Fibroblast of the aortic adventitia (primary cell): ENCODE results near the gene JAK1. TPM values are rescaled to one million over a fixed set of nuclear protein-coding genes. Genes with fewer than 3 reads are reported as not detected.
A peak's percentile ranks its signal among the peaks of the same experiment; 100 is the strongest.
"Not testable (repeated sequence)": the region's sequence is repeated elsewhere in the genome, so short reads cannot be mapped to it uniquely, and the experiment has no call there.

Experiments used
- DNase-seq: peaks from one replicate; pipeline ENCODE4 v3.0.0-alpha.2; 2010; ENCODE audit warnings: low read depth
- H3K4me3 ChIP-seq: 2 replicates; pipeline ENCODE4 v1.5.1; 2011; ENCODE audit warnings: low read depth, mild to moderate bottlenecking, control low read depth, low read length, moderate library complexity
- CTCF ChIP-seq: IDR thresholded peaks from 2 replicates; pipeline ENCODE4 v1.5.1; 2011; ENCODE audit warnings: mild to moderate bottlenecking, low read length, control low read depth, inconsistent platforms; ENCODE audit not compliant: insufficient read depth
- total RNA-seq: library from RNA; depleted of rRNA; stranded (reverse); fragments of >200 nt; gene quantifications from 2 replicates; pipeline ENCODE4 v1.2.3, GENCODE V29; 2012; ENCODE audit warnings: low replicate concordance

Gene JAK1
- total RNA-seq, 1 donor, result 159 TPM

DNA sequence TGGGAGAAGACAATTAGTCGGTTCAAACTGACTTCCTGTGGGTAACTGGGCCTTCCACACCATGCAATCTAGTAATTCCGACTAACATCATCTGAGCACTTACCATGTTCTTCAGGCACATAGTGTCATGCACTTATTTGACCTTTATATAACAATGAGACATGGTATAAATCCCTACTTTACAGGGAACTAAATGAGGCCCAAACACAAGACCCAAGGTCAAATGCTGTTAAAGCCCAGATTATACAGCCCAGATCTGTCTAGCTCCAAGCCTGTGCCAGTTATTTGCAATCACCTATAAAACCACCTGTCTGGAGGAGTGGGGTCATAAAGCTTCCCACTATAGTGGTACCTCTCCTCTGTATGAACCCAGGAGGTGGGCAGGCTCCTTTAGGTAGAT is 40.8 kb downstream of the JAK1 start:
- H3K4me3 ChIP-seq, result no peak overlapping the region
- TF ChIP-seq CTCF, result no peak
- DNase-seq, result no peak

DNA sequence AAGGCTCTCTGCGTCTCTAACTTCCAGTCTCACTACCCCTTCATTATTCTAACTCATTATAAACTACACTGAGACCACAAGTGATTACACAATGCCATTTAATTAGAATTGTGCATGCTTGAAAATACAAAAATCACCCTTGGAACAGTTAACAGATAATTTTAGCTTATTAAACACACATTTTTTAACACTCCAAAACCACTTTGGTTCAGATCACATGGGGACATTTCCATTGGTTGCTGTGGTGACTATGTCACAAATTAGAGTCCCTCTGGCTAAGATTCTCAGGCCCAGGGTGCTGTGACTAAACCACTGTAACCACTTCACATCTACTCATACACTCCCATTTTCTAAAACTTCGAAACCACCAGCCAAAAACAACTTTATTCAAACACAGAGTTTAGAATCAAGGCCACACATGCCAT is 43.0 kb downstream of the JAK1 start:
- no peak overlapping the region for H3K4me3 ChIP-seq
- no peak for TF ChIP-seq CTCF
- DNase-seq, result peak; percentile 40

DNA sequence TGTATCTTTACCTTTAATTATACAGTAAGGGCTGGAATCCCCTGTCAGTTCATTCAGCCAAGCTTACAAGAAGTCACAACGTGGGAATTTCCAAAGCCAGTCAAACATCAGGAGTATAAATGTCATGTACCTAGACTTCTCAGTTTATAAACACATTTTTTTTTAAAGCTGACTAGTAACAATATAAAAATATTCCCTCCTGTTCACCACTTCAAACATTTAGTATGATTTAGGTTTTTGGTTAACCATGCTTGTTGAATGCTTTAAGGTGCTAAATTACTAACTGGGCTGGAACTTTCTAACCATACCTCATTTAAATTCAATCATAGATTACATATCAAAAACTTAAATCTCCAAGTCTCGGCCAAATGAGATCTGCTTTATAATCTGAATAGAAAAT is 44.0 kb downstream of the JAK1 start:
- no peak for TF ChIP-seq CTCF
- H3K4me3 ChIP-seq, result no peak overlapping the region
- DNase-seq, result no peak

DNA sequence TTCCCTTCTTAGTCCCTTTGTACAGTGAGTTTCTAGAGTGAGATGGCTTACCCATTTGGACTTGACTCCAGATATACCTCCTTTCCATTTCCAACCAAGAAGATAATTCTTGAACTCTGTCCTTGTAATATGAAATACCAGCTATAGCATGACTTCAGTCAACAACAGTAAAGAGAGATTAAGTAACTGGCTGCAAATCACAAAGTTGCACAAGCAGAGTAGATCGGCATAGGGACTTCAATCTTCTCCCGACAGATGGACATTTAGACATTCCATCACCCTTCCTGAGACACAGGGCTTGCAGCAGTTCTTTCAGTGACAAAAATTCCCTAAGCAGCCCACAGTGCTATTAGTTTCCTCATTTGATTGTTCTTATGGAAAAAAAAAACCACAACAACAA is 44.6 kb downstream of the JAK1 start:
- no peak for DNase-seq
- no peak overlapping the region for H3K4me3 ChIP-seq
- no peak for TF ChIP-seq CTCF

GRCh38 chr1:64920941-64921589 is 45.3 kb downstream of the JAK1 start:
- no peak for TF ChIP-seq CTCF
- DNase-seq, result peak; percentile 87
- H3K4me3 ChIP-seq, result no peak overlapping the region

- H3K4me3 ChIP-seq, DNase-seq: not testable (repeated sequence)
Observed at GRCh38 chr1:64919120-64919519, 47.2 kb downstream of the JAK1 start.

DNA sequence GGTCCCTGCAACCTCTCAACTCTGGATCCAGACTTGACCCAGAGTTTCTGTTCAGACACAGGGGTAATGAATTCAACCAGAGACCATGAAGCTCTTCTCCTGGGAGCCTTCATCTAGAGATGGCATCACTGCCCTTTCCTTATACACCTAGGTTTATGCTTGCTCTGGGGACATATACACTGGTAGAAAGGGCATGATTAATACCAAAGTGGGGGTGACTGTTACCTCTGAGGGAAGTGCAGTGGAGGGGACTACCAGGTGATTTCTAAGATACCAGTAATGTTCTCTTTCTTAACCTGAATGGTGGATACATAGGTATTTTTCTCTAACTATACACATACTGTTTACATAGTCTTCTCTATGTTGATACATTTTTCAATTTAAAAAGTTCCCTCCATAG is 48.4 kb downstream of the JAK1 start:
- TF ChIP-seq CTCF, result no peak
- H3K4me3 ChIP-seq, result no peak overlapping the region
- no peak for DNase-seq
